DOHH2 (cell line): ENCODE measurements around the gene LMO3.

Experiments
- CTCF ChIP-seq: fragments of 200-600 bp; sonication (generic); IDR thresholded peaks from one replicate; pipeline ENCODE4 v1.5.1; 2014; ENCODE audit warnings: antibody characterized with exemption, mild to moderate bottlenecking, low read depth, low read length; ENCODE audit not compliant: poor library complexity, severe bottlenecking
- EZH2phosphoT487 ChIP-seq: fragments of 200-600 bp; sonication (generic); IDR thresholded peaks from 2 replicates; pipeline ENCODE4 v1.6.1; 2017; ENCODE audit warnings: borderline replicate concordance, mild to moderate bottlenecking, antibody characterized with exemption, low read length, moderate library complexity, mixed read lengths

- TF ChIP-seq CTCF (no peak), EZH2phosphoT487 (no peak)
These were observed 6.7 kb upstream of the LMO3 start for GRCh38 chr12:16612647-16613046.
